ENCODE measurements around the gene ING3. TPM values are rescaled to one million over a fixed set of nuclear protein-coding genes. Genes with fewer than 3 reads are reported as not detected.
A peak's percentile ranks its signal among the peaks of the same experiment; 100 is the strongest.

The ING3 gene
- total and polyA plus RNA-seq, 2 donors (not counting 3 experiments of a cell fraction or from before 2014, with no cell fraction given) = 8.7 to 19.6 TPM

DNA sequence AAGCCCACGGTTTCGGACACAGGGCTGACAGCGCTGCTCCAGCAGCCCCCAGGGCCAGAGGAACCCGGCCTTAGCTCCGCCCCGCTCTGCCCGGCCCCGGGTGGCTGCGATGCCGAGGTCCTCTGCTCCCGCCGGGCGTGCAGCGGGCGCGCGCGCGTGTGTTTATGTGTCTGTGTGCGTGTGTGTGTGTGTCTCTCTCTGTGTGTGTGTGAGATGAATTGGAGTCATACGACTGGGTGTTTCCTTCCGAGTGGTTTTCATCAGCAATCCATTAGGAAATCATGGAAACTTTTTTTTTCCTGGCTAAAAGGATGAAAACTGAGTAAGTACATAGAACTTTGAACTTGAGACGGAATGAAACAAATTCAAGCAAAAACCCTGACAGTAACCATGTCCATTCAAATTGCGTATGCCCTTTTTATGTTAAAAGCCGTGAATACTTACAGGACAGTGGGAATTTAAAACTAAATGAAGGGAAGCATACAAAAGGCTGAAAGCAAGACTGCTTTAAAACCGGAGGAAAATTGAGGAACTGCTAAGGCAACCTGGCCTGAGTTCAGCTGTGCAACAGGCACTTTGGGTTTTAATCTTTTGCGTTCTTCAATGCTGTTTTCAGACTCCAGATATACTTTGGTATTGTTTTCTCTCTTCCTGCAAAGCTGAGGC is 38.1 kb downstream of the ING3 start, which contains the start of gene CPED1:
Gene CPED1, plus strand, starts transcription at position 121 of the 666 bp plus-strand sequence. CDS start 911 bp downstream, outside the sequence.
- peak within 1 kb of the TSS; percentile 91 for H3K4me2 ChIP-seq (ENCODE audit: insufficient read depth, low read length)
- H3K36me3 ChIP-seq (ENCODE audit: control insufficient read depth in 2 of 2, extremely low read depth in 1 of 2, insufficient read depth in 2 of 2, low read length in 2 of 2) = no peaks in the 10 kb centered on the region
- TF ChIP-seq, protein P1, sequence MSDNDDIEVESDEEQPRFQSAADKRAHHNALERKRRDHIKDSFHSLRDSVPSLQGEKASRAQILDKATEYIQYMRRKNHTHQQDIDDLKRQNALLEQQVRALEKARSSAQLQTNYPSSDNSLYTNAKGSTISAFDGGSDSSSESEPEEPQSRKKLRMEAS (IDR thresholded peaks at IDR 0.05; ENCODE audit: insufficient read depth, insufficient read length) = no peak
- TF ChIP-seq GATA2 (IDR thresholded peaks at IDR 0.05; ENCODE audit: insufficient read depth, insufficient read length, low read depth, low read length) = peak; percentile 21
- peak; percentile 38 for TF ChIP-seq POLR2AphosphoS5 (IDR thresholded peaks at IDR 0.05; ENCODE audit: insufficient read depth, low read depth, low read length)
- peak; percentile 70 for FAIRE-seq
- H3K27ac ChIP-seq (ENCODE audit: insufficient read depth, low read depth, low read length) = no peak within 1 kb of the TSS
- intact Hi-C loops (cut with micrococcal nuclease) (loop anchor here (1.0 to 5.0 kb wide), 3 partner anchors 32 to 559 kb away; no protein-coding TSS in a partner anchor), dilution Hi-C loops (cut with MboI; ENCODE audit: extremely low pct_ligation_motif_present, low sequenced_read_pairs) (loop anchor here (25.0 kb wide), 1 partner anchor 99 kb away; no protein-coding TSS in a partner anchor)
- no peaks in the 10 kb centered on the region for H4K20me1 ChIP-seq (replicated peaks; ENCODE audit: control insufficient read depth, extremely low read depth, insufficient read depth, low read length)
- H3K4me1 ChIP-seq (ENCODE audit: control insufficient read depth, extremely low read depth, insufficient read depth, low read length) = peaks cover 10% of the 10 kb centered on the region
- peak; percentile 71 for DNase-seq (ENCODE audit: low read depth, low spot score)
- H3K27me3 ChIP-seq (ENCODE audit: control insufficient read depth in 2 of 2, insufficient read depth in 2 of 2, low read length in 2 of 2) = peaks cover 0 to 9% of the 10 kb centered on the region in 2 experiments
- no peaks in the 10 kb centered on the region for H3K9me3 ChIP-seq (replicated peaks; ENCODE audit: control insufficient read depth, insufficient read depth, low read length)
- no peaks in the 10 kb centered on the region for H3K79me2 ChIP-seq (ENCODE audit: control insufficient read depth, insufficient read depth, low read length)
- peak within 1 kb of the TSS; percentile 78 for H2AFZ ChIP-seq (ENCODE audit: low read depth, low read length)
- H3K9me1 ChIP-seq (replicated peaks; ENCODE audit: control insufficient read depth, extremely low read depth, insufficient read depth, low read length) = no peaks in the 10 kb centered on the region
- CTCF ChIA-PET = interaction anchor here (0.8 to 8.4 kb wide), 25 partner anchors 10 to 1005 kb away, joined by 3 to 156 read pairs (median 7); partner anchors contain the start of gene ING3
- peak within 1 kb of the TSS; percentile 33 for H3K9ac ChIP-seq (replicated peaks; ENCODE audit: extremely low read depth, insufficient read depth, low read length)
- H3K4me3 ChIP-seq (replicated peaks in 1 of 3; ENCODE audit: insufficient read depth in 1 of 3, low read depth in 1 of 3, low read length in 3 of 3) = peak within 1 kb of the TSS; percentile 39 to 80 (median 64)
- POLR2A ChIA-PET = no interaction called here
- BruUV-seq (replicated peaks) = no TSS peak
